ENCODE measurements around the gene C1QB. TPM values are rescaled to one million over a fixed set of nuclear protein-coding genes. Genes with fewer than 3 reads are reported as not detected.
A peak's percentile ranks its signal among the peaks of the same experiment; 100 is the strongest.

Gene C1QB
- total and polyA plus RNA-seq, 9 of the 15 experiments (the other 6 are each of a cell fraction or from before 2014, with no cell fraction given): 0.55 TPM; not detected in 8

DNA sequence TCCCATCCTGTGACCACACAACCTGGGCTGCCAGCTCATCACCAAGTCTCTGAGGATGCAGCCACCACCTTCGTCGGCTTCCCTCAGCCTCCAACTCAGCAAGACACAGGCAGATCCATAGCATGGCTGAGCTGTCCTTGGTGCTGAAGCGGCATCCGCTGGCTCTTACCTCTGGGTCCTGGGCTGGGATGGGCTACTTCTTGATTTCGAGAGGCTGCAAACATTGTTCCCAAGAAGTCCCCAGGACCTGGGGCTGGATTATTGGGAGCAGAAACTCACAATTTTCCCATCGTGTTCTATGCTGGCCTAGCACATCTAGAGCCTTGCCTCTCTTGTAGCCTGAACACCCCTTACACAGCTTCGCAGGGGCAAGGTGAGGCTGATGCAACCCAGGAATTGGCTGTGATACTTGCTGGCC is 41.5 kb upstream of the C1QB start (continued):
- TF ChIP-seq TEAD4 (IDR thresholded peaks at IDR 0.05; ENCODE audit: low read length): no peak
- no peak for TF ChIP-seq TEAD4 (CRISPR knock-in tag; IDR thresholded peaks at IDR 0.05; ENCODE audit: borderline replicate concordance)
- no peak for TF ChIP-seq BRCA1 (IDR thresholded peaks at IDR 0.05)
- TF ChIP-seq BRCA1 (CRISPR knock-in tag; IDR thresholded peaks at IDR 0.05): no peak
- TF ChIP-seq, protein P1, sequence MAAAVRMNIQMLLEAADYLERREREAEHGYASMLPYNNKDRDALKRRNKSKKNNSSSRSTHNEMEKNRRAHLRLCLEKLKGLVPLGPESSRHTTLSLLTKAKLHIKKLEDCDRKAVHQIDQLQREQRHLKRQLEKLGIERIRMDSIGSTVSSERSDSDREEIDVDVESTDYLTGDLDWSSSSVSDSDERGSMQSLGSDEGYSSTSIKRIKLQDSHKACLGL (CRISPR knock-in tag; IDR thresholded peaks at IDR 0.05; ENCODE audit: borderline replicate concordance, poor library complexity, severe bottlenecking): no peak
- TF ChIP-seq GABPA (tag; conservative IDR thresholded peaks at IDR 0.05; ENCODE audit: low read depth): no peak
- TF ChIP-seq, protein P2, sequence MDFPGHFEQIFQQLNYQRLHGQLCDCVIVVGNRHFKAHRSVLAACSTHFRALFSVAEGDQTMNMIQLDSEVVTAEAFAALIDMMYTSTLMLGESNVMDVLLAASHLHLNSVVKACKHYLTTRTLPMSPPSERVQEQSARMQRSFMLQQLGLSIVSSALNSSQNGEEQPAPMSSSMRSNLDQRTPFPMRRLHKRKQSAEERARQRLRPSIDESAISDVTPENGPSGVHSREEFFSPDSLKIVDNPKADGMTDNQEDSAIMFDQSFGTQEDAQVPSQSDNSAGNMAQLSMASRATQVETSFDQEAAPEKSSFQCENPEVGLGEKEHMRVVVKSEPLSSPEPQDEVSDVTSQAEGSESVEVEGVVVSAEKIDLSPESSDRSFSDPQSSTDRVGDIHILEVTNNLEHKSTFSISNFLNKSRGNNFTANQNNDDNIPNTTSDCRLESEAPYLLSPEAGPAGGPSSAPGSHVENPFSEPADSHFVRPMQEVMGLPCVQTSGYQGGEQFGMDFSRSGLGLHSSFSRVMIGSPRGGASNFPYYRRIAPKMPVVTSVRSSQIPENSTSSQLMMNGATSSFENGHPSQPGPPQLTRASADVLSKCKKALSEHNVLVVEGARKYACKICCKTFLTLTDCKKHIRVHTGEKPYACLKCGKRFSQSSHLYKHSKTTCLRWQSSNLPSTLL (IDR thresholded peaks at IDR 0.05): no peak
- TF ChIP-seq NCOA1 (IDR thresholded peaks at IDR 0.05; ENCODE audit: low read depth): peak; percentile 61; the same call in 1 of the 2 replicates
- TF ChIP-seq CREBBP (IDR thresholded peaks at IDR 0.05; ENCODE audit: low read depth, low read length): no peak
- TF ChIP-seq RBM15 (IDR thresholded peaks at IDR 0.05; ENCODE audit: insufficient read depth, low read length): no peak
- TF ChIP-seq BRF1 (IDR thresholded peaks at IDR 0.05; ENCODE audit: borderline replicate concordance, extremely low read depth, insufficient read length): no peak
- no peak for TF ChIP-seq MYBL2 (IDR thresholded peaks at IDR 0.05; ENCODE audit: low read depth)
- TF ChIP-seq MYBL2 (CRISPR knock-in tag; IDR thresholded peaks at IDR 0.05; ENCODE audit: borderline replicate concordance): no peak; the same call in 1 of the 2 replicates
- TF ChIP-seq ARHGAP35 (IDR thresholded peaks at IDR 0.05; ENCODE audit: partially characterized antibody): no peak
- TF ChIP-seq, protein P3, sequence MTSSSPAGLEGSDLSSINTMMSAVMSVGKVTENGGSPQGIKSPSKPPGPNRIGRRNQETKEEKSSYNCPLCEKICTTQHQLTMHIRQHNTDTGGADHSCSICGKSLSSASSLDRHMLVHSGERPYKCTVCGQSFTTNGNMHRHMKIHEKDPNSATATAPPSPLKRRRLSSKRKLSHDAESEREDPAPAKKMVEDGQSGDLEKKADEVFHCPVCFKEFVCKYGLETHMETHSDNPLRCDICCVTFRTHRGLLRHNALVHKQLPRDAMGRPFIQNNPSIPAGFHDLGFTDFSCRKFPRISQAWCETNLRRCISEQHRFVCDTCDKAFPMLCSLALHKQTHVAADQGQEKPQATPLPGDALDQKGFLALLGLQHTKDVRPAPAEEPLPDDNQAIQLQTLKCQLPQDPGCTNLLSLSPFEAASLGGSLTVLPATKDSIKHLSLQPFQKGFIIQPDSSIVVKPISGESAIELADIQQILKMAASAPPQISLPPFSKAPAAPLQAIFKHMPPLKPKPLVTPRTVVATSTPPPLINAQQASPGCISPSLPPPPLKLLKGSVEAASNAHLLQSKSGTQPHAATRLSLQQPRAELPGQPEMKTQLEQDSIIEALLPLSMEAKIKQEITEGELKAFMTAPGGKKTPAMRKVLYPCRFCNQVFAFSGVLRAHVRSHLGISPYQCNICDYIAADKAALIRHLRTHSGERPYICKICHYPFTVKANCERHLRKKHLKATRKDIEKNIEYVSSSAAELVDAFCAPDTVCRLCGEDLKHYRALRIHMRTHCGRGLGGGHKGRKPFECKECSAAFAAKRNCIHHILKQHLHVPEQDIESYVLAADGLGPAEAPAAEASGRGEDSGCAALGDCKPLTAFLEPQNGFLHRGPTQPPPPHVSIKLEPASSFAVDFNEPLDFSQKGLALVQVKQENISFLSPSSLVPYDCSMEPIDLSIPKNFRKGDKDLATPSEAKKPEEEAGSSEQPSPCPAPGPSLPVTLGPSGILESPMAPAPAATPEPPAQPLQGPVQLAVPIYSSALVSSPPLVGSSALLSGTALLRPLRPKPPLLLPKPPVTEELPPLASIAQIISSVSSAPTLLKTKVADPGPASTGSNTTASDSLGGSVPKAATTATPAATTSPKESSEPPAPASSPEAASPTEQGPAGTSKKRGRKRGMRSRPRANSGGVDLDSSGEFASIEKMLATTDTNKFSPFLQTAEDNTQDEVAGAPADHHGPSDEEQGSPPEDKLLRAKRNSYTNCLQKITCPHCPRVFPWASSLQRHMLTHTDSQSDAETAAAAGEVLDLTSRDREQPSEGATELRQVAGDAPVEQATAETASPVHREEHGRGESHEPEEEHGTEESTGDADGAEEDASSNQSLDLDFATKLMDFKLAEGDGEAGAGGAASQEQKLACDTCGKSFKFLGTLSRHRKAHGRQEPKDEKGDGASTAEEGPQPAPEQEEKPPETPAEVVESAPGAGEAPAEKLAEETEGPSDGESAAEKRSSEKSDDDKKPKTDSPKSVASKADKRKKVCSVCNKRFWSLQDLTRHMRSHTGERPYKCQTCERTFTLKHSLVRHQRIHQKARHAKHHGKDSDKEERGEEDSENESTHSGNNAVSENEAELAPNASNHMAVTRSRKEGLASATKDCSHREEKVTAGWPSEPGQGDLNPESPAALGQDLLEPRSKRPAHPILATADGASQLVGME (CRISPR knock-in tag; IDR thresholded peaks at IDR 0.05): no peak
- peak in 1 of 2 experiments; percentile 53; a peak in 1 of 4 replicates for TF ChIP-seq MAZ (CRISPR knock-in tag; conservative IDR thresholded peaks at IDR 0.05 in 1 of 2, IDR thresholded peaks at IDR 0.05 in 1 of 2)
- TF ChIP-seq POLR3G (IDR thresholded peaks at IDR 0.05; ENCODE audit: extremely low read depth, insufficient read length, insufficient replicate concordance): no peak
- TF ChIP-seq RFX1 (IDR thresholded peaks at IDR 0.05): no peak
- peak; percentile 79; the same call in 1 of the 2 replicates for TF ChIP-seq ZNF232 (CRISPR knock-in tag; IDR thresholded peaks at IDR 0.05)
- no peak for TF ChIP-seq NFRKB (IDR thresholded peaks at IDR 0.05; ENCODE audit: low read depth)
- TF ChIP-seq ADNP (tag; IDR thresholded peaks at IDR 0.05): no peak

All from K562 (cell line).